ACC112 (cell line): ENCODE results near the gene HSFX2.
"Not testable (repeated sequence)": the region's sequence is repeated elsewhere in the genome, so short reads cannot be mapped to it uniquely, and the experiment has no call there.

ENCODE experiments used
- H2AFZ ChIP-seq: fragments of 200-600 bp; sonication (generic); one replicate; pipeline ENCODE4 v1.6.0; 2017; ENCODE audit warnings: antibody characterized with exemption, low read length; ENCODE audit not compliant: unreplicated experiment
- H3K27ac ChIP-seq: fragments of 200-600 bp; sonication (generic); 2 replicates; pipeline ENCODE4 v1.5.1; 2014; ENCODE audit warnings: low read depth, mild to moderate bottlenecking, antibody characterized with exemption, low read length, moderate library complexity
- H3K27me3 ChIP-seq: fragments of 200-600 bp; sonication (generic); 2 replicates; pipeline ENCODE4 v1.6.1; 2014; ENCODE audit warnings: mild to moderate bottlenecking, antibody characterized with exemption, low read length, moderate library complexity, mixed read lengths; ENCODE audit not compliant: insufficient read depth
- H3K36me3 ChIP-seq: fragments of 200-600 bp; sonication (generic); 2 replicates; pipeline ENCODE4 v1.6.1; 2016; ENCODE audit warnings: mild to moderate bottlenecking, antibody characterized with exemption, low read length, moderate library complexity, mixed read lengths; ENCODE audit not compliant: insufficient read depth
- H3K4me1 ChIP-seq: fragments of 200-600 bp; sonication (generic); one replicate; pipeline ENCODE4 v1.6.1; 2016; ENCODE audit warnings: low read length, mixed read lengths; ENCODE audit not compliant: insufficient read depth, unreplicated experiment, control insufficient read depth
- H3K4me3 ChIP-seq: fragments of 200-600 bp; sonication (generic); 2 replicates; pipeline ENCODE4 v1.5.1; 2014; ENCODE audit warnings: mild to moderate bottlenecking, low read depth, low read length
- H3K79me2 ChIP-seq: fragments of 200-600 bp; sonication (generic); one replicate; pipeline ENCODE4 v1.6.0; 2016; ENCODE audit warnings: low read length; ENCODE audit not compliant: control insufficient read depth, unreplicated experiment, insufficient read depth

Gene HSFX2

GRCh38 chrX:149555251-149555650, 39.9 kb downstream of the HSFX2 start:
- not testable (repeated sequence) for H3K79me2 ChIP-seq, H3K36me3 ChIP-seq, H3K4me3 ChIP-seq, H2AFZ ChIP-seq, H3K27me3 ChIP-seq, H3K27ac ChIP-seq, H3K4me1 ChIP-seq

- not testable (repeated sequence) for H3K27me3 ChIP-seq, H3K36me3 ChIP-seq, H3K4me1 ChIP-seq, H3K4me3 ChIP-seq, H2AFZ ChIP-seq, H3K27ac ChIP-seq, H3K79me2 ChIP-seq
These were observed 43.2 kb downstream of the HSFX2 start for GRCh38 chrX:149551939-149552248.

GRCh38 chrX:149551245-149551938, 43.7 kb downstream of the HSFX2 start:
- H3K4me3 ChIP-seq, H3K36me3 ChIP-seq, H3K4me1 ChIP-seq, H3K79me2 ChIP-seq, H2AFZ ChIP-seq, H3K27ac ChIP-seq, H3K27me3 ChIP-seq: not testable (repeated sequence)

- not testable (repeated sequence) for H3K27me3 ChIP-seq, H3K36me3 ChIP-seq, H3K27ac ChIP-seq, H3K4me3 ChIP-seq, H2AFZ ChIP-seq, H3K4me1 ChIP-seq, H3K79me2 ChIP-seq
These were observed 44.7 kb downstream of the HSFX2 start for GRCh38 chrX:149550454-149550853.

DNA sequence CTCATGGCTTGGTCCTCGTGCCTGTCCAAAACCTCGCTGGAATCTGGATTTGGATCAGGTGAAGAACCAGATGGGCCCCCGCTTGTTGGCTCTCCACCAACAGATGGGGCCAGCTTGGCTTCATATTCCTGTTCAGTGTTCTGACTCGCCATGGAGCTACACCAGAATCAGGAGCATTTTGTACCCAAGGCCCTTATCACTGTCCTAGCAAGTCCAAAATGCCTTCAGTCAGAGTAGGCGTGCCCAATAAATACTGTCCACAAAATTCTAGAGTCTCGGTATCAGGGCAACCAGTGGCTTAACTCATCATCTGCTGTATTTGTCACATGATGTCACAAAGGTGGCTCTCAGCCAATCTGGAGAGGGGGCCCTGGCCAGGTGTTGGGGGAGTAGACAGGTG, 45.4 kb downstream of the HSFX2 start, which contains the start of gene HSFX3:
HSFX3 (minus strand) TSS at position 224 of the 400 bp plus-strand sequence; CDS start at position 152, 72 bp downstream.
- not testable (repeated sequence) for H3K27me3 ChIP-seq, H3K4me1 ChIP-seq, H3K27ac ChIP-seq, H2AFZ ChIP-seq, H3K79me2 ChIP-seq, H3K36me3 ChIP-seq, H3K4me3 ChIP-seq

DNA sequence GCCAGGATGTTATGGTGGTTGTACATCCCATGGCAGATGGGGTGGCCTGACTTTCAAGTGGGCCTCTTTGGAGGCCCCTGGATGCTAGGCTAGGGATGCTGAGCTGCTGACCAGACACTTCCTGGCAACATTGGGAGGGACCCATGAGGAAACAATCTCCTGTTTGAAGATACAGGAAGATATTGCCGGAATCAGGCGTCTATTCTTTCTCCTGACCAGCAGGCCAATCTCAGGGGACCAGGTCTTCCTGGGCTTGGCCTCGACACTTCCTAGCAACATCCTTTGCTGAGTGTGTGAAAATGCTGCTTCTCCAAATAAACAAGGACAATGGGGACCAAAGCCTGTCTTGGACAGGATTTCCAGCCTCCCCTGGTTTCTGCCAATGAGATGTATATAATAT, 47.3 kb downstream of the HSFX2 start:
- not testable (repeated sequence) for H2AFZ ChIP-seq, H3K27ac ChIP-seq, H3K27me3 ChIP-seq, H3K4me1 ChIP-seq, H3K4me3 ChIP-seq, H3K79me2 ChIP-seq, H3K36me3 ChIP-seq

DNA sequence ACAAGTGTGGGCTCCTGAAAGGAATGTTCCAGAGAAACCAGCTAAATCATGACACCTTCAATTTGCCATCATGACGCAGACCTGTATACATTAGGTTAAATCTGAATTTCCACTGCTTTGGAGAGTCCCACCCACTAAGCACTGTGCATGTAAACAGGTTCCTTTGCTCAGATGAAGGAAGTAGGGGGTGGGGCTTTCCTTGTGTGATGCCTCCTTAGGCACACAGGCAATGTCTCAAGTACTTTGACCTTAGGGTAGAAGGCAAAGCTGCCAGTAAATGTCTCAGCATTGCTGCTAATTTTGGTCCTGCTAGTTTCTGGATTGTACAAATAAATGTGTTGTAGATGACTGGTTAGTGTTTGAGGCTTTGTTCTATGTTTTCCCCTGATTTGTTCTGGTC, 48.2 kb downstream of the HSFX2 start:
- not testable (repeated sequence) for H3K4me1 ChIP-seq, H3K36me3 ChIP-seq, H3K27me3 ChIP-seq, H3K79me2 ChIP-seq, H2AFZ ChIP-seq, H3K4me3 ChIP-seq, H3K27ac ChIP-seq

GRCh38 chrX:149545545-149546543, 49.3 kb downstream of the HSFX2 start:
- not testable (repeated sequence) for H3K4me1 ChIP-seq, H3K27me3 ChIP-seq, H3K79me2 ChIP-seq, H2AFZ ChIP-seq, H3K27ac ChIP-seq, H3K36me3 ChIP-seq, H3K4me3 ChIP-seq
